ENCODE results near the gene NDUFS7. TPM values are rescaled to one million over a fixed set of nuclear protein-coding genes. Genes with fewer than 3 reads are reported as not detected.

The NDUFS7 gene
- total RNA-seq, 4 donors from 2014 or later, result 77.7 to 106 (median 86.1) TPM

DNA sequence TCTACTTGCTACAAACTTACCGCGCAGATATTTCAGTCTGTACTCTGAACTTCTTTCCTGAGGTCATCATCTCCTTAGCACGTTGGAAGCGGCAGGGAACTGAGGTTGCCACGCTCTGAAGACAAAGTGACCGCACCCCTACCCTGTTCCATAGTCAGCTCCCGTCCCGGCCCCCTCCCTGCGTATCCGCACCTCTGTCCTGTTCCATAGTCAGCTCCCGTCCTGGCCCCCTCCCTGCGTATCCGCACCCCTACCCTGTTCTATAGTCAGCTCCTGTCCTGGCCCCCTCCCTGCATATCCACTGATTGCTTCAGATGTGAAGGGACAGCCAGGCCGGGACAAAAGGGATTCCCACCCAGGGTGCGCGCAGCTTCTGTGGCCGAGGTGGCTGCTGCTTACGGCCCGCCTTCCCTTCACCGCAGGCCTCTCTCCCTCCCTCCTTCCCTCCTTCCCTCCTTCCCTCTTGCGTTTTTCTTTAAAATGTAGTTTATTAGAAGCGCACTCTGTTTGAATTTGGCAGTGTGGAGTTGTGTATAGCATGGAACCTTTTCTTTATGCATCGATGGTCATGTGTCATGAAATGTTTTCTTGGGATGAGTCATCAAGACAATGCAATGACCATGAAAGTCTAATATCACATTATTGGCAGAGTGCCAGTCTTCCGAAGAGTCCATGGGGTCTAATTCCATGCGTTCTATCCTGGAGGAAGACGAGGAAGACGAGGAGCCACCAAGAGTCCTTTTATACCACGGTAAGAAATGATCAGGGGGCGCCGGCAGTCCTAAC lies 21.9 kb upstream of the NDUFS7 start:
- no peak for TF ChIP-seq POLR2A (IDR thresholded peaks at IDR 0.05)
- no peak for TF ChIP-seq EP300 (IDR thresholded peaks at IDR 0.05)
- no peak for TF ChIP-seq POLR2AphosphoS5 (IDR thresholded peaks at IDR 0.05)
- TF ChIP-seq, protein P1, sequence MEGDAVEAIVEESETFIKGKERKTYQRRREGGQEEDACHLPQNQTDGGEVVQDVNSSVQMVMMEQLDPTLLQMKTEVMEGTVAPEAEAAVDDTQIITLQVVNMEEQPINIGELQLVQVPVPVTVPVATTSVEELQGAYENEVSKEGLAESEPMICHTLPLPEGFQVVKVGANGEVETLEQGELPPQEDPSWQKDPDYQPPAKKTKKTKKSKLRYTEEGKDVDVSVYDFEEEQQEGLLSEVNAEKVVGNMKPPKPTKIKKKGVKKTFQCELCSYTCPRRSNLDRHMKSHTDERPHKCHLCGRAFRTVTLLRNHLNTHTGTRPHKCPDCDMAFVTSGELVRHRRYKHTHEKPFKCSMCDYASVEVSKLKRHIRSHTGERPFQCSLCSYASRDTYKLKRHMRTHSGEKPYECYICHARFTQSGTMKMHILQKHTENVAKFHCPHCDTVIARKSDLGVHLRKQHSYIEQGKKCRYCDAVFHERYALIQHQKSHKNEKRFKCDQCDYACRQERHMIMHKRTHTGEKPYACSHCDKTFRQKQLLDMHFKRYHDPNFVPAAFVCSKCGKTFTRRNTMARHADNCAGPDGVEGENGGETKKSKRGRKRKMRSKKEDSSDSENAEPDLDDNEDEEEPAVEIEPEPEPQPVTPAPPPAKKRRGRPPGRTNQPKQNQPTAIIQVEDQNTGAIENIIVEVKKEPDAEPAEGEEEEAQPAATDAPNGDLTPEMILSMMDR (IDR thresholded peaks at IDR 0.05), result no peak
- Histone ChIP-seq H3K4me1 (peaks cover 0 to 37% (median 22%) of the 10 kb centered on the region in 3 donors), H3K9me3 (no peaks in the 10 kb centered on the region), H3K27me3 (no peaks in the 10 kb centered on the region), H3K36me3 (peaks cover 0 to 94% of the 10 kb centered on the region in 2 donors), H3K4me3 (peak overlapping the region in 1 of 2 donors; percentile 29), H3K27ac (peak overlapping the region in 3 of 4 donors; percentile 75 to 78 (median 76))
- 64 to 80% methylated on average over 9 to 29 of the region's 30 CpGs for WGBS, 2 donors (ENCODE audit: low coverage in 1 of 2)
- no peak for ATAC-seq

DNA sequence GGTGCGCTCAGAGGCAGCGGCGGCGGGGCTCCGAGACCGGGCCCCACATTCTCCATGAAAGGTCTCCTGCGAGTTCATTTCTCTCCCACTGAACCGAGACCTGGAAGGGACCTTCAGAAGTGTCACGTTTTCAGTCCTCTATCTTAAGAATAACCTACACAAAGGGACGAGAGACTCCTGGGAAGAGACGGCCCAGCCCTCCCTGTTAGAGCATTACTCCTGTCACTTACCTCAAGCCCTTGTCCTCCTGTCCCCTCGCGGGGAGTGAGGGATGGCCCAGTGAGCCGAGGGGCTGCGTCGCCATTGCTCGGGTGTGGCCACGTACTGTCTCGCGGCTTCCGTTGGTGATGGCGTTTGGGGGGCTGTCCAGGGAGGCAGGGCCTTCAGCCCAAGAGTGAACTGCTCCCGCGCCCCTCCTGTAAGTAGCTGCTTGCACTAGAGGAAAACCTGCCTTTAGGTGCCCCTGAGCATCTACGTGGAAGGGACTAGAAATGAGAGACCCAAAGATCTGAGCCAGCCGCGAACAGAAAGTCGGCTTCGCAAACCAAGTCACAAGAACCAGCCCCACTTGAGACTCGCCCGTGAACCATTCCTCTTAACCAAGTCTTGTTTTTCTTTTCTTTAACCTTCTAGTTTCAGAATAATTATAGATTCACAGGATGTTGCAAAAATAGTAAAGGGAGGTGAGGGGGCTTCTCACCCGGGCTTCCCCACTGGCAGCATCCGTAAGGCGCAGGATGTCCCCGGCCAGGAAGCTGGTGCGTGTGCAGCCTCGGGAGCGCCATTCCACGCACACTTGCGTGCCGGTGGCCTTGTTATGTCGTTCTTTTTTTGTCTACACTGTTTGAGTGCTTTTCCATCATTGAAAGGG lies 21.1 kb upstream of the NDUFS7 start:
- peaks cover 0 to 32% (median 21%) of the 10 kb centered on the region in 3 donors for H3K4me1 ChIP-seq
- H3K9me3 ChIP-seq, result no peaks in the 10 kb centered on the region
- no peak overlapping the region for H3K4me3 ChIP-seq
- 88% methylated on average over 11 to 37 of the region's 42 CpGs for WGBS, 2 donors (ENCODE audit: low coverage in 1 of 2)
- H3K36me3 ChIP-seq, result peaks cover 0 to 94% of the 10 kb centered on the region in 2 donors
- H3K27ac ChIP-seq, result peak overlapping the region in 2 of 4 donors; percentile 75 to 76
- H3K27me3 ChIP-seq, result no peaks in the 10 kb centered on the region
- TF ChIP-seq POLR2AphosphoS5 (IDR thresholded peaks at IDR 0.05) (no peak), EP300 (IDR thresholded peaks at IDR 0.05) (no peak), POLR2A (IDR thresholded peaks at IDR 0.05) (no peak)
- TF ChIP-seq, protein P1 (IDR thresholded peaks at IDR 0.05), result no peak
- ATAC-seq, result no peak

DNA sequence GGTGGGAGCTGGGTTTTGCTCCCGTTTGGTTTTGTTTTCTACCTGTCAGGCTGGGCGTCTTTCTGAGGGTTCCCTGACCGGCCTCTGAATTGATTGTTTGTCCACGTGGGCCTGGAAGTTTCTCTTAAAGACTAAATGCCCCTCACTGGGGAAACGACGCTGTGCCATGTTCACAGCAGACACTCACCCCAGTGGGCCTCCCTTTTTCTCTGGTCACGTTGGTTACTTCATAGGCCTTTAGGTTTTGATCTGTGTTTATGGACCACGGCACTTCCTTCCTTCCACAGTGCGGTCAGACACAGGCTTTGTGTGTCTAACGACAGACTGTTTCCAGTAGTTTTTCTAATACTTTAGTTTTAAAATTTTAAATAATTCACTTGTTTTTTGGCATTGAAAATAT lies 20.1 kb upstream of the NDUFS7 start:
- no peaks in the 10 kb centered on the region for H3K9me3 ChIP-seq
- 82 to 83% methylated on average over 7 to 9 of the region's 10 CpGs for WGBS, 2 donors (ENCODE audit: low coverage in 1 of 2)
- H3K27ac ChIP-seq, result no peak overlapping the region
- H3K36me3 ChIP-seq, result peaks cover 0 to 94% of the 10 kb centered on the region in 2 donors
- H3K4me1 ChIP-seq, result peaks cover 0 to 32% (median 21%) of the 10 kb centered on the region in 3 donors
- no peaks in the 10 kb centered on the region for H3K27me3 ChIP-seq
- no peak for ATAC-seq
- TF ChIP-seq POLR2A (IDR thresholded peaks at IDR 0.05), result no peak
- TF ChIP-seq, protein P1 (IDR thresholded peaks at IDR 0.05), result no peak
- H3K4me3 ChIP-seq, result no peak overlapping the region

DNA sequence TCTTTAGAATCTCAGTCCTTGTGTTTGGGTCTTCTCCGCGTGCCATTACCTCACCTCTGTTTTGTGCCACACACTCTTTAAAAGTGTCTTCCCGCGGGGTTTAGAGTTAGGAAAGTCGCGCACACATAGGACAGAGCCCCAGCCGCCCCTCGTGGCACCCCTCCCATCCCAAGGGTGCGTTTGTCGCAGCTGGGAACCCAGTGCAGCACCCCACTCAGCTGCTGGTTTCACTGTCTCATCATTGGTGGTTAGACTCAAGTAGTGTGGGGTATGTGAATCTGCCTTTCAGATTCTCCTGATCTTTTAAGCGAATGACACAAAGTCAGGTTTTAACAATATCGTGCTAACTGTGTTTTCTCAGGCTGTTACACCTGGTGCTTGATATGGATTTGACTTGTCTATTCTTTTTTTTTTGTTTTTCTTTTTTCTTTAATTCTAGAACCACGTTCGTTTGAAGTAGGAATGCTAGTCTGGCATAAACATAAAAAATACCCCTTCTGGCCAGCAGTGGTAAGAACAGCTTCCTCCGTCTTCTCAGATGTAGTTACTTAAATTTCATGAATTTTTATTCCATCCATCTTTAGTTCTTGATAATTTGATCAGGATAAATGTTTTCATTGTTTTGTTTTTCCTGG lies 19.5 kb upstream of the NDUFS7 start:
- Histone ChIP-seq H3K4me3 (no peak overlapping the region), H3K27ac (no peak overlapping the region), H3K4me1 (peaks cover 0 to 32% (median 21%) of the 10 kb centered on the region in 3 donors), H3K9me3 (no peaks in the 10 kb centered on the region), H3K27me3 (no peaks in the 10 kb centered on the region), H3K36me3 (peaks cover 0 to 94% of the 10 kb centered on the region in 2 donors)
- 17 to 77% methylated on average over 2 to 15 of the region's 15 CpGs for WGBS, 2 donors (ENCODE audit: low coverage in 1 of 2)
- no peak for ATAC-seq
- no peak for TF ChIP-seq EP300 (IDR thresholded peaks at IDR 0.05)
- TF ChIP-seq POLR2AphosphoS5 (IDR thresholded peaks at IDR 0.05), result no peak
- TF ChIP-seq POLR2A (IDR thresholded peaks at IDR 0.05), result no peak
- TF ChIP-seq, protein P1 (IDR thresholded peaks at IDR 0.05), result no peak
